Esophagus squamous epithelium (tissue), 4 donors: Measurements from ENCODE around the gene COPS9.

Source experiments
- CTCF ChIP-seq, 6 experiments: fragments of 450-650 bp in 4 of 6; fragments of 200-600 bp in 2 of 6; sonication (generic) in 2 of 6; IDR thresholded peaks; one replicate each; pipeline ENCODE4 v1.5.1; 2016 to 2019; ENCODE audit warnings: antibody characterized with exemption in 6 of 6, mild to moderate bottlenecking in 4 of 6, moderate library complexity in 4 of 6
- POLR2A ChIP-seq, 4 donors: fragments of 450-650 bp; IDR thresholded peaks; one replicate each; pipeline ENCODE4 v1.6.1; 2017; ENCODE audit warnings: antibody characterized with exemption in 4 of 4, mild to moderate bottlenecking in 4 of 4, moderate library complexity in 3 of 4

GRCh38 chr2:240121675-240122074 lies 14.4 kb downstream of the COPS9 start:
- TF ChIP-seq CTCF (IDR thresholded peaks at IDR 0.05) (no peak), POLR2A (IDR thresholded peaks at IDR 0.05) (no peak)
